GM18873 (cell line): ENCODE data around the gene DPP3.

Experiments
- ATAC-seq: cut with Tn5 transposase; IDR thresholded peaks from one replicate; pipeline ENCODE4 v1.9.1; 2021; ENCODE audit warnings: mild to moderate bottlenecking, moderate library complexity, moderate number of reproducible peaks; ENCODE audit not compliant: unreplicated experiment, low FRiP score

The DPP3 gene

DNA sequence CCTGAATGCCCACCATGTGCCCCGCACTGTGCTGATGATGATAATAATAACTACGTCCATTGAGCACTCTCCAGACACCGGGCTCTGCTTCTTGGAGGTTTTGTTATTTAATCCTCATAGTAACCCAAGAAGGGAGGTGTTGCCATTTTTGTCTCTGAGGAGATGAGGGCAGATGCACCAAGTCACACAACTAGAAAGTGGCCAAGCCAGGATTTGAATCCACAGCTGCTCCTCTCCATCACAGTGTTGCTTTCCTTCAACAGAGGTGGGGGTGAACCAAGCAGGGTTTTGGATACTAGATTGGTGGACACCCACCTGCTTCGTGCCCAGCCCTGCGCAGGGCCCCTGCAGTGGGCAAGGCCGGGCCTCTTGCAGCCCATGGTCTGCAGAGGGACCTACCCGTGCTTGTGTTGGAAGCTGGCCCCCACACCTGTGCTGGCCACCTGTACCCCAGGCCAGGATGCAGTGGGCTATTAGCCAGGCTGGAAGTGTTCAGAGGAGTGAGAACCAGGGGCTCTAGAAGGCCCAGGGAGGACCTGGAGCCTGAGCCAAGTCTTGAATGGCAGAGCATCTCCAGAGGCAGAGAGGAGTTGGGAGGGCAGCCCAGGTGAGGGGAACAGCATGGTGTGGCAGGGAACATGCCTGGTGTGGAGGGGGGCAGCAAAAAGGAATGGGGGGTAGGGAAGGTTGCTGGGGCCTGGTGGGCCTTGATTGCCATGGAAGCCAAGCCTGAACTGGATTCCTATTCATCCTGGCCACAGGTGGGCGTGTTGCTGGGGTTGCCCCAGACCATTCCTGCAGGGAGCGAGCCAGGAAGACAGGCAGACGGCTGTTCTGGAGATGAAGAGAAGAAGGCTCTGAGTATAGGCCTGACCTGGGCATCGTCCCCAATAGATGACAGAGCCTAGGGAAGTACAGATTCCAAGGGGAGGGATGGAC, 2.7 kb upstream of the DPP3 start:
- ATAC-seq, result no peak

DNA sequence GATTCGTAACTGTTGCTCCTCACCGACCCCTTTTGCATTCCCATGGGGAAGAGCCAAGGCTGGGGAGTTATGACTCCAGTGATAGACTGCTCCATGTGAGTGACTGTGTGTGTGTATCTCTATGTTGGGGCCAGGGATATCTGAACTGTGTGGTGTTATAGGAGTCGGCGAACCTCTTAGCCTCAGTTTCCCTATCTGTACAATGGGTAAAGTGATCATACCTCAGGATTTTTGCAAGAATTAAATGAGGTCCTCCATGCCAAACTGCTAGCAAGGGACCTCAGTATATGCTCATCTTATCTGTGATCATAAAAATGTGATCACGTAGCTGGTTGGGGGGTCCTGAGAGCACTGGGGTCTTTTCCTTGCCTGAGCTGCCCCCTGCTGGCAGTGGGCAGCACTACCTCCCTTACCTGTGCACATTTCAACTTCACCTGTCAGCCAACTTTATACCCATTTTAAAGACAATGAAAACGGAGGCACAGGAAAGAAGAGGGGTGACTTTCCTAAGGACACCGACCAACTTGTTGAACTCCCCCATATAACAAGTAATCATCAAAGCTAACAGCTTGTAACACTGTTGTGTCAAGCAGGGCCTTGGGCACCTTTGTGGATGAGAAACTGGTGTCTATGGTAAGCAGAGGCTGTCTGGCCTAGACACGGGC, 1.4 kb upstream of the DPP3 start:
- ATAC-seq, result no peak

DNA sequence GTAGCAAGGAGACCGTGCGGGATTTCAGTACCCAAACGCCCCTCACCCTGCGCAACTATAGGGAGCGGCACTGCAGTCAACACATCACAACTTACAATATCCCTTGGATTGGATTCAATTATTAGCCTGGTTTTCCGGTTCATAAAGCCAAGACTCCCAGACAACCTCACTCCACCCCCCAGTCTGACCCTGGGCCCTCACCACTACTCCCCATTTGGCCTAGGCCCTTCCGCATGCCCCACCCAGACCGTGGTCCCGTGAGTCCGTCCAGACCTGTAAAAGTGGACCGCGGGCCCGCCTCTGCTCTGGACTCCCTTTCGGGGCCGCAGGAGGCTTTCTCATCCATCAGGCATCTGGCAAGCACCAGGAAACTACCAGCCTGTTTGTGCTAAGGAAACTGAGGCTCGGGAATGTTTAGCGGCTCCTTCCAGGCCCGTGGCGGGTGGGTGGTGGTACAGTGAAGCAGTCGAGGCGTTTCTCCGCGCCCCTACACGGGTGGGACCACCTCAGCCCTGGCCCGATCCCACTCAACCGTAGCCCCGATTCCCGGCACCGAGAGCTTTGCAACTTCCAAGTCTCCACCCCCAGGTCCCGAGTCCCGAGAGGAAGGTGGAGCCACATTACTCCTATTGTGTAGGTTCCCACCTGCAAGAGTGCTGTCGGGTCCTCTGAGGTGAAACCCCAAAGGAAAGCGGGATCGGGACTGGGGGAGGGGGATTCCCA, 679 bp upstream of the DPP3 start:
- no peak for ATAC-seq

DNA sequence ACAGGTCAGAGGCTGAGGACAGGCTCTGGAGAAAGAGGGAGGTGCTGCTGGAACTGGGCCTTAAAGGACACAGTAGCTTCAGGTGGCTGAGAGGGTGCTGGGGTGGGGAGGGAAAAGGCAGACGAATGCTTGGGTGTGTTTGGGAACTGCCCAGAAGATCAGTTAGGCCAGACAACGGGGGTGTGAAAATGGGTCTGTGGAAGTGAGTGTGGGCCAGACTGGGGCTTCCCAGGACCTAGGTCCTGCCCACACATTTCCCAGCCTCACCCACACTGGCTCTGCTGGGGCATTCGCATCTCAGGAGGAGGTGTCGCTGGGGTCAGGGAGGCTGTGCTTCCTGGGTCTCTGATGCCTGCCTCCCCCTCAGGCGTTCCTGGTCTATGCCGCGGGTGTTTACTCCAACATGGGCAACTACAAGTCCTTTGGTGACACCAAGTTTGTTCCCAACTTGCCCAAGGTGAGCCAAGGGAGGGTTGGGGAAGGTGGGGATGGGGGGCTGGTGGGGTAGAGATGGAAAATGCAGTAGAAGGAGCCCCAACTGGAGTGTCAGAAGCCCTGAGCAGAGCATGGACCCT, 4.7 kb downstream of the DPP3 start:
- ATAC-seq, result no peak

DNA sequence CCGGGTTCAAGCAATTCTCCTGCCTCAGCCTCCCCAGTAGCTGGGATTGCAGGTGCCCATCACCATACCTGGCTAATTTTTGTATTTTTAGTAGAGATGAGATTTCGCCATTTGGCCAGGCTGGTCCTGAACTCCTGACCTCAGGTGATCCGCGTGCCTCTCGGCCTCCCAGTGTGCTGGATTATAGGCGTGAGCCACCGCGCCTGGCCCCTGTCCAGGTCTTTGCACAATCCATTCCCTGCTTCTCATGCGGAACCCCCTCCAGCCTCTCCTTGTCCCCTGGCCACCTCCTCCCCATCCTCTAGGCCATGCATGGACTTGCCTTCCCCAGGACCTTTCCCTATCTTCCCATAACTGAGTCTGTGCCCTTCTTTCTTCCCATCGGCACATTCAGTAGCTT, 8.7 kb downstream of the DPP3 start:
- no peak for ATAC-seq

DNA sequence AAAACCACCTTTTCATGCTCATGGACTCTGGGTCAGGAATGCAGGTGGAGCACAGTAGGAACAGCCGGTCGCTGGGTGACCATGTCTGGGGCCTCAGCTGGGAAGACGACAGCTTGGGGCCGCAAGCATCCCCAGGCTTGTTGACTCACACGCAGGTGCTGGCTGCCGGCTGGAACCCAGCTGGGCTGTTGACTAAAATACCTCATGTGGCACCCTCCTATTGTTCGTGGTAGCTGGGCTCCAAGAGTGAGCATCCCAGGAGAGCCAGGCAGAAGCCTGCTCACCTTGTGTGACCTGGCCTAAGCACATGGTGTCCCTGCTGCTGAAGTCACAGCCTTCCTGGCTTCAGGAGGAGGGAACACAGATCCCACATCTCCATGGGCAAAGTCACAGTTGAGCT, 9.4 kb downstream of the DPP3 start:
- ATAC-seq, result no peak

DNA sequence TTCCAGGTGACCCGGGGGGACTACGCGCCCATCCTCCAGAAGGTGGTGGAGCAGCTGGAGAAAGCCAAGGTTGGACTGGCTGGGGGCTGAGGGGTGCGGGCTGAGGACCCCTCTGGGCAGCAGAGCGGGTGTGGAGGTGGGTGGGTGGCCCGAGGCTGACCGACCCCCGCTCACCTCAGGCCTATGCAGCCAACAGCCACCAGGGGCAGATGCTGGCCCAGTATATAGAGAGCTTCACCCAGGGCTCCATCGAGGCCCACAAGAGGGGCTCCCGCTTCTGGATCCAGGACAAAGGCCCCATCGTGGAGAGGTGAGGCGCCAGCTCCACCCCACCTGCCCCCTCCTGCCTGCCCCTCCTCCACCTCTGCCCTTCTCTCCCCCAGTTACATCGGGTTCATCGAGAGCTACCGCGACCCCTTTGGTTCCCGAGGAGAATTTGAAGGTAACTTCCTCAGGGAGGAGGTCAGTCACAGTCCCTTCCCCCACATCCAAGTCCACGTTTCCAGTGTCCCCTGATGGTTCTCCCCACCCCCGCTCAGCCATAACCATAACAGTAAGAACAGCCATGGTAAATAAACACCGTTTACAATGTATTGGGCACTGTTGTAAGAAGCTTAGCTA, 11.2 kb downstream of the DPP3 start:
- no peak for ATAC-seq

DNA sequence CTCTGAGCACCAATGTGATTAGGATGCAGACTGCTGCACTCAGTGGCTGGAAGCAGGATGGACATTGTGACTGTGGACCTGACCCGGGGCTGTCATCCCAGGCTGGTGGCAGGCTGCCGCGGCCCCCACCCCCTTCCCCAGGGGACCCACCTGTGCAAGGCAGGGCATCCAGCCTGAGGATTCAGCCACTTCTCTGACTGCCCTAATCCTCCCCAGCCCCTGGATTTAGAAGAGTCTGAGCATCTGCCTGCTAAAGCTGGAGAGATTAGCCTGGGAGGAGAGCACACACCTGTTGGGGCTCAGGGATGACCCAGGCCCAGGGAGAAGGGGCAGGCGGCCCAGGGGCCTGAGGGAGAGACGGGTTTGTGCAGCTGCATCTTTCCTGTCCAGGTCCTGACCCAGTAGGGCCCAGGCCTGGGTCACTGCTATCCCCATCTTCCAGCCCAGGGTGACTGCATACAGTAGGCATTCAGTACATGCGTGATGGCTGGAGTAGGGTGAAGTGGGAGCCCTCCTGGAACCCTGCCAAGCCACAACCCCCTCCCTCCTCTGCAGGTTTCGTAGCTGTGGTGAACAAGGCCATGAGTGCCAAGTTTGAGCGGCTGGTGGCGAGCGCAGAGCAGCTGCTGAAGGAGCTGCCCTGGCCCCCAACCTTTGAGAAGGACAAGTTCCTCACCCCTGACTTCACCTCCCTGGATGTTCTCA, 12.1 kb downstream of the DPP3 start:
- ATAC-seq, result no peak

DNA sequence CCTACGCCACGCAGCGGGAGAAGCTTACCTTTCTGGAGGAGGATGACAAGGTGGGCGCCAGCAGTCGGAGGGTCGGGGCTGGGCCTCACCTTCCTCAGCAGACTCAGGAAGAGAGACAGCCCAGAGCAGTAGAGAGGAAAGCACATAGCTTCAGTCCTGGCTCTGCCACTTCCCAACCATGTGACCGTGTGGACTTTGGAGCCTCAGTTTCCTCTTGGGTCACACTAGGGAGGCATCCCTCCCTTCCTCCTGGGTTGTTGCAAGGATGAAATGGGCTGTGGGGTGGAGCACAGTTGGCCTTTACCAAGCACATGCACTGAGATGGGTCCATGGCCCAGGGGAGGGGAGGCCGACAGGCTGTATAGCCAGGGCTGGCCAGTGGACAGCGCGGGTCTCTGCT, 12.9 kb downstream of the DPP3 start:
- no peak for ATAC-seq

DNA sequence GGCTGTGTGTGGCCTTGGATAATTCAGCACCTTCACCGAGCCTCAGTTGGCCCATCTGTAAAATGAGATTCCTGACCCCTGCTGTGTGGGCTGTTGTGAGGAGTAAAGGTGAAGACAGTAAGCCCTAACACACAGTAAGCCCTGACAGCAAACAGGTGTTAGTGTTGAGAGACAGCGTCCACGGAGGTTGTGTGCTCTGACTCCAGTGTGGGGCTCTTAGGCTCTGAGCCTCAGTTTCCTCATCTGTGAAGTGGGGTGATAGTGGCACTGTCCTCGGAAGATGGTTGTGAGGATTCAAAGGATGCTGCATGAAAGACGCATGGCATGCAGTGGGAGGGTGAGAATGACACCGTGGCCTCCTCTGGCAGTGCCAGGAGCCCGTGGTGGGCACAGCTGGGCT, 14.2 kb downstream of the DPP3 start:
- ATAC-seq, result no peak

DNA sequence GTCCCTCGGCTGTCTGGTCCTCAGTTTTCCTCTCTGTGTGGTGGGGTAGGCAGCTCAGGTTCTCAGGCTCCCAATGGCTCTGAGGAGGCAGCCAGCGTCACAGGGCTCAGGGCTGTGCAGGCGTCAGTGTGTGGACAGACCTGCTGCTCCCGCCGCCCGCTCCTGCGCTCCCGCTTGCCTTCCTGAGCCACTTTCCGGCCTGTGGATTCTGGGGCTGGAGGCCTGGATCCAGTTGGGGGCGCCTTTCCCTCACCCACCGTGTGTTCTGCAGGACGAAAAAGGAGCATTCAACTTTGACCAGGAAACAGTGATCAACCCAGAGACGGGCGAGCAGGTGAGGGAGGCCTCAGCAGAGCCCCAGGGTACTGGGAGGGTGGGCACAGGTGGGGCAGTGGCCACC, 14.7 kb downstream of the DPP3 start:
- ATAC-seq, result no peak

DNA sequence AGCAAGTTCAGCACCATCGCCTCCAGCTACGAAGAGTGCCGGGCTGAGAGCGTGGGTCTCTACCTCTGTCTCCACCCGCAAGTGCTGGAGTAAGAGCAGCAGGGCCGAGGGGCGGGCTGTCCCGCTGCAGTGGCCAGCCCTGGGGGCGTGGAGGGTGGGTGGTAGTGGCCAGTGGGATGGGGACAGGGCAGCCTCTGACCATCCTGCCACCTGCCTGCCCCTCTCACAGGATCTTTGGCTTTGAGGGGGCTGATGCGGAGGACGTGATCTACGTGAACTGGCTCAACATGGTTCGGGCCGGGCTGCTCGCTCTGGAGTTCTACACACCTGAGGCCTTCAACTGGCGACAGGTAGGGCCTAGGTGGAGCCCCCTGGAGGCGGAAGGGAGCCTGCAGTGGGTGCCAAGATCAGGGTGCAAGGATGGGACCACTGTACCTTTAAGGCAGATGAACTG, 15.2 kb downstream of the DPP3 start:
- no peak for ATAC-seq

DNA sequence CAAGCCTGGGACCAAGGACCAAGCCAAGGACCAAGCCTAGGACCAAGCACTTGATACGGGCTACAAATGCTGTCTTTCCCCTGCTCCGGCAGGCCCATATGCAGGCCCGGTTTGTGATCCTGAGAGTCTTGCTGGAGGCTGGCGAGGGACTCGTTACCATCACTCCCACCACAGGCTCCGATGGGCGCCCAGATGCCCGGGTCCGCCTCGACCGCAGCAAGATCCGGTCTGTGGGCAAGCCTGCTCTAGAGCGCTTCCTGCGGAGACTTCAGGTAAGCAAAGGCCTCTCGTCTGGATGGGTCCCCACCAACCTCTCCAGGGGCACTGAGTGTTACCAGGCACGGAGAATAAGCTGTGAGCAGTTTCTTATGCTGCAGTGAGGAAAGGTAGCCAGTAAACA, 17.0 kb downstream of the DPP3 start:
- ATAC-seq, result no peak

DNA sequence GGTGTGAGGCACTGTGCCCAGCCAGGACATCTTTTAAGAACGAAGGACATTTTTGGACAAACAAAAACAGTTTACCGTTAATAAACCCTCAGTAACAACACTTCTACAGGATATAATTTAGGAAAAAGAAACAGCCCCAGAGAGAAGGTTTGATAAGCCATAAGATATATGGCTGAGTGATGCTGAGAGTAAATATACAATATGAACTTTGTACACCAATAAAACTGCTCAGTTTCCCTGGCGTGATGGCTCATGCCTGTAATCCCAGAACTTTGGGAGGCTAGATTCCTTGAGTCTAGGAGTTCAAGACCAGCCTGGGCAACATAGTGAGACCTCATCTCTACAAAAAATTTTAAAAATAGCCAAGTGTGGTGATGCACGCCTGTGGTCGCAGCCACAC, 18.3 kb downstream of the DPP3 start:
- no peak for ATAC-seq

DNA sequence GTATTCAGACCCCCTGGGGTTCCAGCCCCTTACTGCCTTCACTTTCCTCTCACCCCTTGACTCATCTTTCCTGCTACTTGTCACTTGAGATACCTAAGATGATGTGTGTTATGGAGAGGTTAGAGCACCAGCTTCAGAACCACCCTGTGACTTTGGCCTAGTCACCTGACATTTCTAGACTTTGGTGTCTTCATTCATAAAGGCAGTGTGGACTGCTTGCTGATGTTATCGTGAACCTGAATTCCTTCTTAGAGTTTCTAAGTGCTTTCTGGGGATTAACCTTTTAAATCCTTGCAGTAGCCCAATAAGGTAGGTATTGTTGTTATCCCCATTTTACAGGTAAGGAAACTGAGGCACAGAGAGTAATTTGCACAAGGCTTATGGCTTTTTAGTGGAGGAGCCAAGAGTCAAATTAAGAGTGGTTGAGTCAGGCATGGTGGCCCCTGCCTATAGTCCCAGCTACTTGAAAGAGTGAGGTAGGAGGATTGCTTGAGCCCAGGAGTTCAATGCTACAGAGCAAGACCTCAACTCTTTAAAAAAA, 25.1 kb downstream of the DPP3 start:
- no peak for ATAC-seq

DNA sequence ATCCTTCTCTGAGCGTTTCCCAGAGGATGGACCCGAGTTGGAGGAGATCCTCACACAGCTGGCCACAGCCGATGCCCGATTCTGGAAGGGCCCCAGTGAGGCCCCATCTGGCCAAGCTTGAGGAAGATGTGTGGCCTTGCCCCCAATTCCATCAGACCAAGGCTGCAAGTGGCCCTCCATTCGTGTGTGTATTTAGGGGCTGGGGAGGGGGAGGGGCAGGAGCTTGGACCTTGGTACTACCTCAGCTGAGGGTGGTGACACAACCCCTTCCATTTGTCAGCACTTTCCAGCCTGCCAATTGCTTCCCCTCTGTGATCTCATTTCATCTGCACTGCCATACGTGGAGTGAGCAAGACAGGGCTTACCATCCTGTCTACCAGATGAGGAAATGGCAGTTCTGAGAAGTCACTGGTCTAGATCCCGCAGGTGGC, 28.9 kb downstream of the DPP3 start:
- ATAC-seq, result no peak

DNA sequence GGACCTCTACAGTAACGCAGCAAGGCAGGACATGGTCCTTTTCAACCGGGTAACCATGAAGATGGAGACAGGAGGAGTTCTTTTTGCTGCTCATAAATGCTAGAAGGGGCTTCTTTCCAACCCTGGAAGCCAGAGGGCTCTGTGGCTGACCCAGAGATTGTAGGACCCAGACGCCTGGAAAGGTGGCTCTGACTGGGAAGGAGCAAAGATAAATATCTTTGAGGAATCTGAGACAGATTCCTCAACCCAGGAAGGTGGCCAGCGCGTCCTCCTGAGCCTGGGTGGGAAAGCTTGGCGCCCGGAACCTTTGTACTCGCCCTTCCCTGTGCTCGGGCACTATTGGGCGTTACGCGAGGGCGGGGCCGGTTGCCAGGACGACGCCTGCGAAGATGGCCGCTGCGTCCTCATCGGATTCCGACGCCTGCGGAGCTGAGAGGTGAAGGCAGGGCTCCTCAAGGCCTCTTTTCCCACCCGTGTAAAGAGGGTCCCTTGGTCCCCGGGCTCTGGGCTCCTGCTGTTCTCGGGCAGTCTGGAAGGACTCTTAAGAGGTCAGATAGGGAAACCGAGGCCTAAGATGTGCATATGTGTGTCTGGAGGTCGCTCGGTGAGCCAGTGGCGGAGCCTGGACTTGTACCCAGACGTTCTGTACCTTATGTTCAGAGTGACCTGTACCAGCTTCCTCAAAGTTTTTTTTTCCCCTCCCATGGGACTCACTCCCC, 30.2 kb downstream of the DPP3 start, which contains the start of gene BBS1:
Gene BBS1 (plus strand): TSS at position 365 of the 719 bp plus-strand sequence. CDS start 25 bp downstream, at position 390.
- peak; percentile 55 for ATAC-seq

DNA sequence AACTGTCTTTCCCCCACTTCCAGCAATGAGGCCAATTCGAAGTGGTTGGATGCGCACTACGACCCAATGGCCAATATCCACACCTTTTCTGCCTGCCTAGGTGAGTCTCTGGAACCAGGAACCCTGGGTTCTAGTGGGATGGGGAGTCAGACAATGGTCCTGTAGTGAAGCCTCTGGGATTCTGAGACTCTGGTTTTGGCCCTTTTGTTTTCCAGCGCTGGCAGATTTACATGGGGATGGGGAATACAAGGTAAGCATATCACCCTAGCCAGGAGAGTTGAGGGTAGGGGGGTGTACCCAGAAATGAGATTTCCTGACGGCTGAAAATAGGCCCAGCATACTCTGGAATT, 30.7 kb downstream of the DPP3 start:
- ATAC-seq, result no peak

DNA sequence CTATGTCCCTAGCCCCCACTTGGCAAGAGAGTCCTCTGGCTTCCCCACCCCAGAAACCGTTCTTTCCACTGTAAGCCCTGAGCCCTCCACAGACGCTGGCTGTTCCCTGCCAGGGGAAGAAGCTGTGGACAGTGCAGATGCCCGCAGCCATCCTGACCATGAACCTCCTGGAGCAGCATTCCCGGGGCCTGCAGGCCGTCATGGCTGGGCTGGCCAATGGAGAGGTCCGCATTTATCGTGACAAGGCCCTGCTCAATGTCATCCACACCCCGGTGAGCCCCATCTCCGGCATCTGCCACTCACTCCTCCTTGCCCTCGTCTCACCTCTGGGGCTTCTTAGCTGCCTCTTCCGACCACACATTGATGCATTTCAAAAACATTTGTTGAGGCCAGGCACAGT, 43.4 kb downstream of the DPP3 start:
- ATAC-seq, result no peak
